ENCODE measurements around the gene PRKCA.
A peak's percentile ranks its signal among the peaks of the same experiment; 100 is the strongest.
"Not testable (repeated sequence)": the region's sequence is repeated elsewhere in the genome, so short reads cannot be mapped to it uniquely, and the experiment has no call there.

PRKCA gene

GRCh38 chr17:66392783-66393437 is 90.5 kb downstream of the PRKCA start:
- no peak for DNase-seq

DNA sequence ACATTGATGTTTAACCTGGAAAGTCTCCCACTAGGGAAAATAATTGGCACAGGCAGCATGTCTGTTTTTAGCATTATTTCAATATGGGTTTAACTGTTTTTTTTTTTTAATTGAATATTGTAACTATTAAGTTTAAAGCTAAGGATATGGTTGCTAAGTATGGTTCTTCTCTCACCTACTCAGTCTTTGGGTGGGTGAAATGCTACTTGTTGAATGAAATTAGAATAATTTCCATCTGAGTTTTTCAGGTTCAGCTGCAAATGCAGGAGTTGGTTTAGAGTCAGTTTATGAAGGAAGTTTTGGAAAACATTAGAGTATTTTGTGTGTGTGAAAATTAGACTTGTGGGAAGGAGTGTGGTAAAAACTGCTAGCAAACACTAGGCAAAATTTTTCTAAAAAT is 93.5 kb downstream of the PRKCA start:
- no peak for DNase-seq

DNA sequence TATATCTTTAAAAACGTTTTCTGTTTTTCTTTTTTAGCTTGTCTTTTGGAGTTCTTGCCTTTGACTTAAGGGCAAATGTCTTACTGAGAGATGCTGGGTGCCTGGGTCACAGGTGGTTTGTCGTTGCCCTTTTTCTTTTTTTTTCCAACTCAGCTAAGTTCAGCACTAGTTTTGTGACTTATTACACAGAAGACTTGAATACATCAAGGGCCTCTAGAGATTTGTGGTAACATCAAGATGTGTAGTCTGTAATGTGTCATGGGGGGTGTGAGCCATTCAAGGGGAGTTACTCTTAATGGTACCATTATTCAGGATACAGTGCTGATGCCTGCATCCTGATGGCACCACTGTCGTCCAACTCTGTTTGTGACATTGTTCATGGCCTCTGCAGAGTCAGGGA is 95.1 kb downstream of the PRKCA start:
- DNase-seq: no peak

DNA sequence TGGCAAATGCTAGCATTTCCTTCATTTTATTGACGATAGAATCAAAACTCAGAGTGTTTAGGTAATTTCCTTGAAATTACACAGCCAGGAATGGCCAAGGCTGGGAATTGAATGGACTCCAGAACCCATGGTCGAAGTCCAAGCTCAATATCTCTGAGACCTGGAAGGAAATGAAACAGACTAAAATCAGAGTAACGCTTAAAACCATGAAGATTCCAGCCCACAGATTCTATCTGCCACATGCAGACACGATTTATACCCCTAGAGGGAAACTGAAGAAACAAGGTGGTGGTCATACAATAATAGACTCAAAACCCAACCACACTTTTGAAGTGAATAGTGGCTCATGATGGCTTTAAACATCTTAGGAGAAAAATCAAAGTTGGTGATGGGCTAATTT is 95.6 kb downstream of the PRKCA start:
- DNase-seq: no peak

GRCh38 chr17:66398617-66399016 is 96.2 kb downstream of the PRKCA start:
- no peak for DNase-seq

DNA sequence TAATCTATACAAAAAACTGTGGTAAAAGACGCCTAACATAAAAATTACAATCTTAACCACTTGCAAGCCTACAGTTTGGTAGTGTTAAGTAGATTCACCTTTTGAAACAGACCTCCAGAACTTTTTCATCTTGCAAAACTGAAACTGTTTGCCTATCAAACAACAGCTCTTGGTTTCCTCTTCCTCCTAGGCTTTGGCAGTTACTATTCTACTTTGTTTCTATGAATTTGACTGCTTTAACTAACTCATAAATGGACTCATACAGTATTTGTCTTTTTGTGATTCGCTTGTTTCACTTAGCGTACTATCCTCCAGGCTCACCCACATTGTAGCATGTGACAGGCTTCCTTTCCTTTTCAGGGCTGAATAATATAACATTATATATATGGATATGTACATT is 97.0 kb downstream of the PRKCA start:
- DNase-seq: peak; percentile 4

- DNase-seq: not testable (repeated sequence)
Observed at GRCh38 chr17:66400041-66400688, 97.8 kb downstream of the PRKCA start.

GRCh38 chr17:66400698-66401097 is 98.3 kb downstream of the PRKCA start:
- no peak for DNase-seq

GRCh38 chr17:66401364-66401763 is 99.0 kb downstream of the PRKCA start:
- no peak for DNase-seq

DNA sequence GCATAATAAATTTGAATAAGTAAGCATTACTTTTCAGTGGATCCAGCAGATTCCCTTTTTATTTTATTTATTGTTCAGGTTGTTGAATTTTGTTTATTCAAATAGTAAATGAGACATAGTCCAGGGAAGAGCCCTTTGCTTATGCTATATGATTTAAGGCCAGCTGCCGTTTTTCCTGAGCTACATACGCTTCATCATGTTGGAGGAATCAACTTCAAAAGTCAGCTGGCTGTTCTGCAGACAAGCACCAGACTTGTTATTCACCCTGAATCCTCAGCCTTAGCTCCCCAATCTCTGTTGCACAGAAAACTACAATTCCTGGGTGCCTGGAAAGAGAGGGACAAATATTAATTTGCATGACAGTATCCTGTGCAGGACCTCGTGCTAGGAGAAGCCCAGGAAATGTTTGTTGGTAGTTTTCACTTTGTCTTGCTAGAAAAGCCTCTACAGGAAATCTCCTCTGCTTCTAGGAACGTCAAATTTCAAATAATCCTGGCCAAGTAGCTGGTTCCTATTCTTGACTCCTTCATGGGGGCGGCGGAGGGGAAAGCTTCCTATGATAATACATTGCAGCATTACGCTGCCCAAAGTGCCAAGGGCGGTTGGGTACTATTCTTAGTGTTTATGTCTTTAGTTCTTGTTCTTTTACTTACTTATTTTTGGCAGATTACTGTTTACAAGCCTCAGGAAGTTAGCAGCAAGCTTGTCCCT is 101.6 kb downstream of the PRKCA start:
- DNase-seq: peak; percentile 37

DNA sequence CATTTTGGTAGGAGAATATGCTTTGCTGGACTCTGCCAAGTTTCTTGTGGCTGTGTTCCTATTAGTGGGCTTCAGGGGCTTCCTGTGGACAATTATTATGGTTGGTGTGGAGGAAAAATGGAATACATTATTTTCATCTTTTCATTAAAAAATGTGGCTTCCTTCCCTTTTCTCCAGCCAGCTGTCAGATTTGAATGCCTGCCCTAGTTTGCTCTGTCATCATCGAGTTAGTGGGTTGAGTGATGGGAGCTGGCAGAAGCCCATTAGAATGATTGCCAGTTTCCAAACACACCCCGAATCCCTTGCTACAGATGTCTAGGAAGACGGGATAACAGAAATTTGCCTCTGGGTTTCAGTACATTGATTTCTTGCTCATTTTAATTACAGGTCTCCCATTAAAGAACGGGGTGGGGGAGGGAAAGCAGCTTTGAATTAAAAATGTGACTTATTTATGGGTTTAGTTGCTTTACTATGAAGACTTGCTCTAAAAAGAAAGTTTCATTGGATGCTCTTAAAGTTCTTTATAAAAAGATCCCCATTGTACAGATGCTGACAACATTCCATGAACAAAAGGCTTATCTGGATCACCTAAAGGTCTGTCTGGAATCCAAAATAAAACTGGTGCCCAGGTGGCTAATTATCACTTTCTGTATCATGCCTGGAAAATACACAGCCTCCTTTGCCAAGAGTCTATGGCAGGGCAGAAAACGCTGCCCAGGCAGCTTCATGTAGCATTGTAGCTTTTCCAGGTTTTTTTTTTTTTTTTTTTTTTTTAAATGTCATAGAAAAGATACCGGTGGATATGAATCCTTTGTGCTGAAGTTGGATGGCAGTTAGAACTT is 103.6 kb downstream of the PRKCA start:
- peak; percentile 8 for DNase-seq

GRCh38 chr17:66406701-66407644 is 104.6 kb downstream of the PRKCA start:
- DNase-seq: no peak

GRCh38 chr17:66407864-66408263 is 105.5 kb downstream of the PRKCA start:
- no peak for DNase-seq

DNA sequence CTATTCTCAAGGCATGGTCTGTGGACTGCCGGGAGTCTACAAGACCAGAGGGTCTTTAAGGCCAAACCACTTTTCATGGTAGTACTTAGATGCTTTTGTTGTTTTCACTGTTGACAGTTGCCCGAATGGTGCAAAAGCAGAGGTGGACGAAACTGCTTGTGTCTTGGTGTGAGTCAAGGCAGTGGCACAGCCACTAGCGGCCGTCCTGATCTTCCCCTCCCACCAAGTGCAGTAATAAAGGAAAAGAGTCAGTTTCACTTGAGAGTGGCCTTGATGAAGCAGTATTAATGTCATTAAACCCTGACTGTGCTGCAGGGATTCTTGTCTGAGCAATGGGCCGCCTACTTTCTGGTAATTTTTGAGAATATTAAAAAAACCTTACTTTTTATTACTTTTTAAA is 109.1 kb downstream of the PRKCA start:
- DNase-seq: no peak

DNA sequence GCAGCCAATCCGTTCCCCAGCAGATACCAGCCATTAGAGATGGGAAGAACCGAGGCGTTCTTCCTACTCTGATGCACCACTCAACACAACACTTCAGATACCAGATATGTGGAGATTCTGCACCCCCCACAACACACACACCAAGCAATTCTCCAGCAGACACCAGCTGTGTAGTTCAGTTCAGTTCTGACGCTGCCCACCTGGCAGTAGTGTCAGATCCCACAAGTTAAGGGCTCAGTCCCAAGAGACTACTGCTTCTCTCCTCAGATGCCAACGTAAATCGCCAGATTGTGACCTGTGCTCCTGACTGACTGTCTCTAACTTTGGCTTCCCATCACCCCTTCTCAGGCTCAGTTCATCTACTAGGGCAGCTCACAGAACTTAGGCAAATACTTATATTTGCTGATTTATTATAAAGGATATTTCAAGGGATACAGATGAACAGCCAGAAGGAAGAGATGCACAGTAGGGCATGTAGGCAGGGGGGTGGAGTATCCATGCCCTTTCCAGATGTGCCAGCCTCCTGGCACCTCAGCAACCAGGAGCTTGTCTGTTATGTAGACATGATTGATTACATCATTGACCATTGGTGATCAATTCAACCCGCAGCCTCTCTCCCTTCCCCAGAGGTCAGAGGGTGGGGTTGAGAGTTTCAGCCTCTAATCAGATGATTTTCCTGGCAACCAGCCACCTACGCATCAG is 110.6 kb downstream of the PRKCA start:
- no peak for DNase-seq

- no peak for DNase-seq
Observed at GRCh38 chr17:66413559-66414520, 111.4 kb downstream of the PRKCA start.

- no peak for DNase-seq
Observed at GRCh38 chr17:66414561-66415175, 112.3 kb downstream of the PRKCA start.

GRCh38 chr17:66415366-66416206 is 113.2 kb downstream of the PRKCA start:
- DNase-seq: no peak
